ENCODE measurements around the gene SLC25A27. TPM values are rescaled to one million over a fixed set of nuclear protein-coding genes. Genes with fewer than 3 reads are reported as not detected.
A peak's percentile ranks its signal among the peaks of the same experiment; 100 is the strongest.

Gene SLC25A27
- total RNA-seq, 2 donors from 2014 or later: 12.8 to 18.1 TPM

DNA sequence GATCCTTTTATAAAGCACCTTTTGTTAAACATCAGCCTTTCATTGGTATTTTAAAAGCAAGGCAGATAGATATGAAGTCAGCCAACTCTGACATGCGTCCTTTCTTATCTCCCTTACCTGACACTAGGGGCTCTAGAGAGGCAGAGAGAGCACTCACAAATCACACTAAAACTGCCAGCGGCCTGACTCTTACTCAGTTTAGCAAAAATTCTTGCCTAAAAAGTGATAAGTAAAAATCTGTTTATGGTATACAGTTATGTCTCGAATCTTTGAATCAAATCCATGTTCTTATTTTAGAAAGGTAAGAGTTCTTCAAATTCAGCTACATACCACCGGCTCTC lies 24.5 kb downstream of the SLC25A27 start:
- no peak for DNase-seq
- WGBS, 2 experiments (ENCODE audit: insufficient coverage in 1 of 2, insufficient read length in 1 of 2): 60% methylated on average over 4 of the region's 4 CpGs; no CpG with 5 or more reads in 1 of the 2 experiments
- no peak overlapping the region for H3K4me3 Mint-ChIP-seq

GRCh38 chr6:46684771-46685170 lies 32.0 kb downstream of the SLC25A27 start:
- Mint-ChIP-seq H3K9me3 (no peaks in the 10 kb centered on the region), H3K4me3 (no peak overlapping the region), H3K27me3 (ENCODE audit: insufficient read depth) (peaks cover 2% of the 10 kb centered on the region), H3K27ac (no peak overlapping the region), H3K4me1 (no peaks in the 10 kb centered on the region), H3K36me3 (ENCODE audit: low read depth) (no peaks in the 10 kb centered on the region)
- Histone ChIP-seq H3K27me3 (ENCODE audit: control insufficient read depth, insufficient read depth, low read length, poor library complexity, severe bottlenecking) (no peaks in the 10 kb centered on the region), H3K4me1 (ENCODE audit: control insufficient read depth, insufficient read depth, low read length) (no peaks in the 10 kb centered on the region), H3K9ac (ENCODE audit: extremely low read depth, low read length, poor library complexity, severe bottlenecking) (no peak overlapping the region), H3K27ac (ENCODE audit: low read depth, low read length) (no peak overlapping the region), H3K4me3 (ENCODE audit: low read length) (no peak overlapping the region), H3K36me3 (ENCODE audit: control insufficient read depth, insufficient read depth, low read length) (no peaks in the 10 kb centered on the region), H3K9me3 (ENCODE audit: control insufficient read depth, low read length) (no peaks in the 10 kb centered on the region)
- TF ChIP-seq, protein P1, sequence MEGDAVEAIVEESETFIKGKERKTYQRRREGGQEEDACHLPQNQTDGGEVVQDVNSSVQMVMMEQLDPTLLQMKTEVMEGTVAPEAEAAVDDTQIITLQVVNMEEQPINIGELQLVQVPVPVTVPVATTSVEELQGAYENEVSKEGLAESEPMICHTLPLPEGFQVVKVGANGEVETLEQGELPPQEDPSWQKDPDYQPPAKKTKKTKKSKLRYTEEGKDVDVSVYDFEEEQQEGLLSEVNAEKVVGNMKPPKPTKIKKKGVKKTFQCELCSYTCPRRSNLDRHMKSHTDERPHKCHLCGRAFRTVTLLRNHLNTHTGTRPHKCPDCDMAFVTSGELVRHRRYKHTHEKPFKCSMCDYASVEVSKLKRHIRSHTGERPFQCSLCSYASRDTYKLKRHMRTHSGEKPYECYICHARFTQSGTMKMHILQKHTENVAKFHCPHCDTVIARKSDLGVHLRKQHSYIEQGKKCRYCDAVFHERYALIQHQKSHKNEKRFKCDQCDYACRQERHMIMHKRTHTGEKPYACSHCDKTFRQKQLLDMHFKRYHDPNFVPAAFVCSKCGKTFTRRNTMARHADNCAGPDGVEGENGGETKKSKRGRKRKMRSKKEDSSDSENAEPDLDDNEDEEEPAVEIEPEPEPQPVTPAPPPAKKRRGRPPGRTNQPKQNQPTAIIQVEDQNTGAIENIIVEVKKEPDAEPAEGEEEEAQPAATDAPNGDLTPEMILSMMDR (conservative IDR thresholded peaks at IDR 0.05): no peak
- 92 to 100% methylated on average over 1 to 4 of the region's 4 CpGs for WGBS, 2 experiments (ENCODE audit: insufficient coverage in 1 of 2, insufficient read length in 1 of 2)
- no peak for DNase-seq

More for the DNA sequence above, 24.5 kb downstream of the SLC25A27 start:
- Histone ChIP-seq H3K9me3 (ENCODE audit: control insufficient read depth, low read length) (no peaks in the 10 kb centered on the region), H3K27ac (ENCODE audit: low read depth, low read length) (no peak overlapping the region), H3K9ac (ENCODE audit: extremely low read depth, low read length, poor library complexity, severe bottlenecking) (no peak overlapping the region), H3K27me3 (ENCODE audit: control insufficient read depth, insufficient read depth, low read length, poor library complexity, severe bottlenecking) (no peaks in the 10 kb centered on the region), H3K4me1 (ENCODE audit: control insufficient read depth, insufficient read depth, low read length) (no peaks in the 10 kb centered on the region), H3K36me3 (ENCODE audit: control insufficient read depth, insufficient read depth, low read length) (no peaks in the 10 kb centered on the region), H3K4me3 (ENCODE audit: low read length) (no peak overlapping the region)
- Mint-ChIP-seq H3K27me3 (ENCODE audit: insufficient read depth) (peaks cover 2% of the 10 kb centered on the region), H3K36me3 (ENCODE audit: low read depth) (no peaks in the 10 kb centered on the region), H3K27ac (no peak overlapping the region), H3K9me3 (no peaks in the 10 kb centered on the region), H3K4me1 (peaks cover 7% of the 10 kb centered on the region)
- TF ChIP-seq, protein P1 (conservative IDR thresholded peaks at IDR 0.05): peak; percentile 80

DNA sequence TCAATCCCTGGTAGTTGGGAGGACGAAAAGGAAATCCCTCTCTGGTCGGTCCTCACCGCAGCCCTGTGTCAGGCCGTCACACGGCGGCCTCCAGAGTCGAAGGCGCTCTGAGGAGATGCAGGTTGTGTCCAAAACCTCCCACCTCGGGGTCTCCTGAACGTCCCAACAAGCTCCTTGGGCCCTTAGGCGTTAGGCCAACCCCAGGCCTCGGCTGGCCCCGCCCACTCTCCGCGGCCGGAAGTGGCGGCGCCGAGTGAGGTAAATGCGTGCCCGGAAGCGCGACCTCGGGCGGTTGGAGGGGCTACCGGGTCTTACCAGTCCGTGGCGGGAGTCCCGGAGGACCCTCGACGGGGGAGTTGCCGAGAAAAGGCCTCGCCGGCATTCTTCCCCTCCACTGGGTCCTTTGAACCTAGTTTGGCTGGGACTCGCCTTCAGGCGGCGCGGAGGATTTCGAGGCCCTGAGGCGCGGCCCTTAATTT lies 34.9 kb downstream of the SLC25A27 start, which contains the start of gene TDRD6:
Gene TDRD6 (plus strand): TSS at position 267 of the 479 bp plus-strand sequence. CDS start 244 bp downstream, outside the sequence.
- no peak within 1 kb of the TSS for H3K4me3 Mint-ChIP-seq
- H3K36me3 Mint-ChIP-seq (ENCODE audit: low read depth): no peaks in the 10 kb centered on the region
- 92 to 94% methylated on average over 31 to 41 of the region's 41 CpGs for WGBS, 2 experiments (ENCODE audit: insufficient coverage in 1 of 2, insufficient read length in 1 of 2)
- H3K4me1 Mint-ChIP-seq: no peaks in the 10 kb centered on the region
- H3K27ac Mint-ChIP-seq: no peak within 1 kb of the TSS
- Histone ChIP-seq H3K4me3 (ENCODE audit: low read length) (no peak within 1 kb of the TSS), H3K9ac (ENCODE audit: extremely low read depth, low read length, poor library complexity, severe bottlenecking) (no peak within 1 kb of the TSS), H3K27ac (ENCODE audit: low read depth, low read length) (no peak within 1 kb of the TSS), H3K36me3 (ENCODE audit: control insufficient read depth, insufficient read depth, low read length) (no peaks in the 10 kb centered on the region), H3K4me1 (ENCODE audit: control insufficient read depth, insufficient read depth, low read length) (no peaks in the 10 kb centered on the region), H3K27me3 (ENCODE audit: control insufficient read depth, insufficient read depth, low read length, poor library complexity, severe bottlenecking) (no peaks in the 10 kb centered on the region), H3K9me3 (ENCODE audit: control insufficient read depth, low read length) (no peaks in the 10 kb centered on the region)
- TF ChIP-seq, protein P1 (conservative IDR thresholded peaks at IDR 0.05): no peak
- H3K27me3 Mint-ChIP-seq (ENCODE audit: insufficient read depth): no peaks in the 10 kb centered on the region
- no peak for DNase-seq
- H3K9me3 Mint-ChIP-seq: no peaks in the 10 kb centered on the region

Data from endodermal cell (in vitro differentiated cells).